H9 (cell line): ENCODE results near the gene RAB33A. TPM values are rescaled to one million over a fixed set of nuclear protein-coding genes. Genes with fewer than 3 reads are reported as not detected.

Experiments used
- DNase-seq: peaks from one replicate; pipeline ENCODE4 v3.0.0-alpha.2; 2017
- H2AFZ ChIP-seq: one replicate; pipeline ENCODE4 v1.6.1; 2013; ENCODE audit warnings: mild to moderate bottlenecking, low read length, control low read depth, moderate library complexity
- H2AK5ac ChIP-seq: 2 replicates; pipeline ENCODE4 v1.6.1; 2013; ENCODE audit warnings: low read length, control low read depth, mixed read lengths; ENCODE audit not compliant: insufficient read length
- H2BK120ac ChIP-seq: one replicate; pipeline ENCODE4 v1.6.1; 2013; ENCODE audit warnings: low read depth, mild to moderate bottlenecking, low read length, control low read depth, inconsistent platforms; ENCODE audit not compliant: poor library complexity, severe bottlenecking
- H2BK12ac ChIP-seq: 2 replicates; pipeline ENCODE4 v1.6.1; 2013; ENCODE audit warnings: low read length, control low read depth, mixed read lengths, low read depth; ENCODE audit not compliant: insufficient read length
- H2BK15ac ChIP-seq: 2 replicates; pipeline ENCODE4 v1.6.1; 2013; ENCODE audit warnings: low read depth, low read length, control low read depth
- H2BK20ac ChIP-seq: one replicate; pipeline ENCODE4 v1.6.1; 2013; ENCODE audit warnings: low read depth, mild to moderate bottlenecking, low read length, control low read depth, inconsistent platforms; ENCODE audit not compliant: poor library complexity, severe bottlenecking
- H2BK5ac ChIP-seq: 2 replicates; pipeline ENCODE4 v1.6.1; 2013; ENCODE audit warnings: low read length, control low read depth, mixed read lengths; ENCODE audit not compliant: insufficient read length
- H3K14ac ChIP-seq: 2 replicates; pipeline ENCODE4 v1.6.1; 2013; ENCODE audit warnings: low read length, control low read depth; ENCODE audit not compliant: insufficient read depth
- H3K18ac ChIP-seq: 2 replicates; pipeline ENCODE4 v1.6.1; 2013; ENCODE audit warnings: low read depth, mild to moderate bottlenecking, mixed read lengths, low read length, control low read depth; ENCODE audit not compliant: insufficient read length
- H3K23ac ChIP-seq: 2 replicates; pipeline ENCODE4 v1.6.1; 2013; ENCODE audit warnings: low read length, control low read depth, mixed read lengths, low read depth; ENCODE audit not compliant: insufficient read length
- H3K23me2 ChIP-seq: 2 replicates; pipeline ENCODE4 v1.6.1; 2013; ENCODE audit warnings: low read depth, mild to moderate bottlenecking, mixed read lengths, low read length, control low read depth; ENCODE audit not compliant: insufficient read length, poor library complexity, severe bottlenecking
- H3K27ac ChIP-seq: 2 replicates; pipeline ENCODE4 v1.5.1; 2013; ENCODE audit warnings: low read length, control low read depth, mixed read lengths, low read depth; ENCODE audit not compliant: insufficient read length
- H3K27me3 ChIP-seq: 2 replicates; pipeline ENCODE4 v1.6.1; 2013; ENCODE audit warnings: low read length, control low read depth, inconsistent platforms; ENCODE audit not compliant: insufficient read depth
- H3K4ac ChIP-seq: 2 replicates; pipeline ENCODE4 v1.6.1; 2013; ENCODE audit warnings: low read depth, mild to moderate bottlenecking, control low read depth, inconsistent platforms, low read length, moderate library complexity
- H3K4me1 ChIP-seq: 2 replicates; pipeline ENCODE4 v1.6.1; 2013; ENCODE audit warnings: low read length, control low read depth, inconsistent platforms; ENCODE audit not compliant: insufficient read depth
- H3K4me2 ChIP-seq: 2 replicates; pipeline ENCODE4 v1.6.1; 2013; ENCODE audit warnings: low read length, control low read depth, mixed read lengths; ENCODE audit not compliant: insufficient read length, insufficient read depth
- H3K56ac ChIP-seq: 2 replicates; pipeline ENCODE4 v1.6.1; 2013; ENCODE audit warnings: low read depth, mild to moderate bottlenecking, mixed read lengths, low read length, control low read depth; ENCODE audit not compliant: insufficient read length
- H3K79me1 ChIP-seq: 2 replicates; pipeline ENCODE4 v1.6.1; 2013; ENCODE audit warnings: low read depth, mild to moderate bottlenecking, moderate library complexity, low read length, control low read depth, inconsistent platforms; ENCODE audit not compliant: insufficient read depth, poor library complexity, severe bottlenecking
- H3K79me2 ChIP-seq: 2 replicates; pipeline ENCODE4 v1.6.1; 2013; ENCODE audit warnings: low read length, control low read depth, inconsistent platforms; ENCODE audit not compliant: insufficient read depth
- H3K9ac ChIP-seq: 2 replicates; pipeline ENCODE4 v1.6.1; 2013; ENCODE audit warnings: low read length, control low read depth, mixed read lengths; ENCODE audit not compliant: insufficient read length; ENCODE audit errors: extremely low read depth
- H3K9me3 ChIP-seq: one replicate; pipeline ENCODE4 v1.6.1; 2013; ENCODE audit warnings: low read depth, low read length, inconsistent platforms; ENCODE audit not compliant: control insufficient read depth
- H3T11ph ChIP-seq: one replicate; pipeline ENCODE4 v1.6.1; 2013; ENCODE audit warnings: mild to moderate bottlenecking, low read length, control low read depth, inconsistent platforms
- H4K20me1 ChIP-seq: one replicate; pipeline ENCODE4 v1.6.1; 2013; ENCODE audit not compliant: control insufficient read depth, insufficient read length, insufficient read depth
- H4K5ac ChIP-seq: 2 replicates; pipeline ENCODE4 v1.6.1; 2013; ENCODE audit warnings: low read depth, mild to moderate bottlenecking, mixed read lengths, low read length, control low read depth; ENCODE audit not compliant: insufficient read length
- H4K8ac ChIP-seq: replicated peaks from 2 replicates; pipeline ENCODE4 v1.6.1; 2013; ENCODE audit warnings: low read length, control low read depth, mixed read lengths, low read depth; ENCODE audit not compliant: insufficient read length
- H4K91ac ChIP-seq: 2 replicates; pipeline ENCODE4 v1.6.1; 2013; ENCODE audit warnings: low read depth, mild to moderate bottlenecking, moderate library complexity, mixed read lengths, low read length, control low read depth; ENCODE audit not compliant: insufficient read length
- H3K27ac Mint-ChIP-seq, 3 experiments: 2 replicates in 2 of 3; 3 replicates in 1 of 3; pipeline ENCODE4 v1.8.0; 2020 to 2021; ENCODE audit warnings: mixed read lengths in 3 of 3, mild to moderate bottlenecking in 1 of 3, moderate library complexity in 1 of 3
- H3K27me3 Mint-ChIP-seq: 2 replicates; pipeline ENCODE4 v1.8.0; 2021; ENCODE audit warnings: low read depth, mild to moderate bottlenecking, moderate library complexity, mixed read lengths
- H3K36me3 Mint-ChIP-seq, 3 experiments: 2 replicates in 2 of 3; 3 replicates in 1 of 3; pipeline ENCODE4 v1.8.0; 2020 to 2021; ENCODE audit warnings: low read depth in 3 of 3, mixed read lengths in 3 of 3; ENCODE audit not compliant: insufficient read depth in 1 of 3
- H3K4me1 Mint-ChIP-seq, 2 experiments: 2 replicates each; pipeline ENCODE4 v1.8.0; 2020; ENCODE audit warnings: mixed read lengths in 2 of 2
- H3K4me3 Mint-ChIP-seq, 2 experiments: 2 replicates in 1 of 2; 3 replicates in 1 of 2; pipeline ENCODE4 v1.8.0; 2020 to 2021; ENCODE audit warnings: mild to moderate bottlenecking in 2 of 2, mixed read lengths in 2 of 2, moderate library complexity in 1 of 2
- H3K9me3 Mint-ChIP-seq, 2 experiments: 2 replicates in 1 of 2; 3 replicates in 1 of 2; pipeline ENCODE4 v1.8.0; 2020; ENCODE audit warnings: mild to moderate bottlenecking in 2 of 2, mixed read lengths in 2 of 2, moderate library complexity in 1 of 2
- CTCF ChIP-seq: fragments of 200-600 bp; sonication (generic); conservative IDR thresholded peaks from 3 replicates; pipeline ENCODE4 v1.8.0; 2021; ENCODE audit warnings: antibody characterized with exemption, mild to moderate bottlenecking
- total RNA-seq: library from RNA; stranded (reverse); gene quantifications from 2 replicates; pipeline ENCODE4 v1.2.1, GENCODE V29; 2021

RAB33A gene
- total RNA-seq, 1 experiment from 2014 or later, result 0.59 TPM

- Histone ChIP-seq H3K4me2 (no peak overlapping the region), H2BK15ac (no peak overlapping the region), H3K23me2 (peaks cover 9% of the 10 kb centered on the region), H3K27me3 (peaks cover 3% of the 10 kb centered on the region; the same call in 1 of the 2 replicates), H3K23ac (no peak overlapping the region), H3K79me2 (no peaks in the 10 kb centered on the region; the same call in 1 of the 2 replicates), H3T11ph (no peak overlapping the region), H3K4ac (no peak overlapping the region), H2BK20ac (no peak overlapping the region), H2BK120ac (no peak overlapping the region), H3K27ac (no peak overlapping the region), H4K8ac (no peak overlapping the region), H4K5ac (no peak overlapping the region), H3K56ac (no peak overlapping the region), H3K18ac (no peak overlapping the region), H3K4me1 (no peaks in the 10 kb centered on the region), H2BK12ac (no peak overlapping the region), H2AK5ac (no peak overlapping the region), H3K79me1 (no peaks in the 10 kb centered on the region), H4K91ac (no peak overlapping the region), H2AFZ (no peak overlapping the region), H4K20me1 (no peaks in the 10 kb centered on the region), H3K9me3 (peaks cover 24% of the 10 kb centered on the region), H2BK5ac (no peak overlapping the region), H3K9ac (no peak overlapping the region), H3K14ac (no peak overlapping the region)
- H3K4me3 Mint-ChIP-seq, result no peak overlapping the region
- TF ChIP-seq CTCF, result no peak
- no peak overlapping the region for H3K27ac Mint-ChIP-seq
- DNase-seq, result no peak
- peaks cover 4 to 8% (median 6%) of the 10 kb centered on the region in 3 experiments; a peak in 5 of 7 replicates for H3K36me3 Mint-ChIP-seq
- peaks cover 22% of the 10 kb centered on the region for H3K27me3 Mint-ChIP-seq
- peaks cover 2 to 6% of the 10 kb centered on the region in 2 experiments; a peak in 2 of 4 replicates for H3K4me1 Mint-ChIP-seq
- peaks cover 0 to 65% of the 10 kb centered on the region in 2 experiments; a peak in 2 of 5 replicates for H3K9me3 Mint-ChIP-seq
These were observed 4.6 kb downstream of the RAB33A start for GRCh38 chrX:130176354-130176776.
